ENCODE measurements around the gene LGR6. TPM values are rescaled to one million over a fixed set of nuclear protein-coding genes. Genes with fewer than 3 reads are reported as not detected.

Gene LGR6
- total RNA-seq, 1 donor from 2014 or later, result 3.1 TPM

GRCh38 chr1:202292773-202293172 is 99.2 kb downstream of the LGR6 start:
- no peak overlapping the region for H3K4me3 Mint-ChIP-seq
- peaks cover 35% of the 10 kb centered on the region for H3K27me3 Mint-ChIP-seq (ENCODE audit: low read depth)
- DNase-seq (ENCODE audit: low spot score in 2 of 2, unreplicated experiment in 2 of 2), result no peak
- peaks cover 9% of the 10 kb centered on the region for H3K4me1 Mint-ChIP-seq
- no peak for TF ChIP-seq CTCF (IDR thresholded peaks at IDR 0.05; ENCODE audit: unreplicated experiment)
- no peak overlapping the region for H3K27ac Mint-ChIP-seq
- H3K9me3 Mint-ChIP-seq, result no peaks in the 10 kb centered on the region
- H3K36me3 Mint-ChIP-seq, result no peaks in the 10 kb centered on the region

DNA sequence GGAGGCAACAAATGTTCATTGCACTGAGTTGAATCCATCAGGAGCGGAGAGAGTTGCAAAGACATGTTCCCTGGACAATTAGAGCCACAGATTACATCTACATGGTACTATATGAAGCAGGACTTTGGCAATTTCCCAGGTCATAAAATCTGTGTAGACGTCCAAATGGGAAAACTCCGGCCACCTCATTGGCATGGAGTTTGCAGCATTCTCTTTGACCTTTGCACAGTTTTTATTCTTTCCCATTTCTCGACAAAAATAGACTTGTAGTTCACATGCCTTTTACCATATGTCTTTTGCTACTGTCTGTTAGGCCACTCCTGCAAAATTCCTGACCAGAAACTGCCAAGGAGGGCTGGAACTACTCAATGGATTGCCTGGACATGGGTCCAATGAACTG is 100.0 kb downstream of the LGR6 start:
- Mint-ChIP-seq H3K27ac (no peak overlapping the region), H3K27me3 (ENCODE audit: low read depth) (peaks cover 33% of the 10 kb centered on the region), H3K4me1 (peaks cover 9% of the 10 kb centered on the region), H3K9me3 (no peaks in the 10 kb centered on the region), H3K36me3 (no peaks in the 10 kb centered on the region), H3K4me3 (no peak overlapping the region)
- TF ChIP-seq CTCF (IDR thresholded peaks at IDR 0.05; ENCODE audit: unreplicated experiment), result no peak
- DNase-seq (ENCODE audit: low spot score in 2 of 2, unreplicated experiment in 2 of 2), result no peak

DNA sequence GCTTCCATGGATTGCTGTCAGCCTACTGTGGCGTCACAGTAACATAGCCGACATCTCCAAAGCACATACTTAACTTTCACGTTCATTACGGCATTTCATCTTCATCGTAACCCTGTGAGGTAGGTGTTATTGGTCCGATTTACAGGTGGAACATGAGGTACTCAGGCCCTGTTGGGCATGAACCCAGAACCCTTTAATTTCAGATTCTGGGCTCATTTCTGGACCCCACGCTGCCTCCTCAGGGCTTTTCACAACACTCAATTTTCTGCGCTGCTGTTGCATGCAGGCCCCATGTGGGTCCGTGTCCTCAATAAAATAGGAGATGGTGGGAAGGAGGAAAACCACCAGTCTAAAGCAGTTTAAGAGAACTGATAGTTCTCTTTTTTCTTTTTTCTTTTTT is 108.6 kb downstream of the LGR6 start:
- H3K36me3 Mint-ChIP-seq, result no peaks in the 10 kb centered on the region
- H3K4me1 Mint-ChIP-seq, result no peaks in the 10 kb centered on the region
- TF ChIP-seq CTCF (IDR thresholded peaks at IDR 0.05; ENCODE audit: unreplicated experiment), result no peak
- no peaks in the 10 kb centered on the region for H3K9me3 Mint-ChIP-seq
- peaks cover 26% of the 10 kb centered on the region for H3K27me3 Mint-ChIP-seq (ENCODE audit: low read depth)
- no peak overlapping the region for H3K4me3 Mint-ChIP-seq
- no peak for DNase-seq (ENCODE audit: low spot score in 2 of 2, unreplicated experiment in 2 of 2)
- no peak overlapping the region for H3K27ac Mint-ChIP-seq

DNA sequence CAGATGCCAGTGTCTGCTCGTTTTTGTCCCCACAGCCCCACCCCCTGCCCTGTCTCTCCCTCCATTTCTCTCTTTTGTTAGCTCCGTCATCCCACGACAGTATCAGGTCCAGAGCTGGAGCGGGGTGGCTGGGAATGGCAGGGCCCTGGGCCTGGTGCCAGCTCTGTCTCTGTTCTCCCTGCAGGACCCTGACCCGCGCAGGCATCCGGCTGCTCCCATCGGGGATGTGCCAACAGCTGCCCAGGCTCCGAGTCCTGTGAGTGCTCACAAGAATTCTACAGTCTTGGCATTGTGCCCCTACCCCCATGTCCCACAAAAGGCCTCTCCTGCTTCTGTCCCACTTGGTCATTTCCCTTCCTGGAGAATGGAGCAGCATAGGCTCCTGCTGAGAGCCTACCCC is 110.8 kb downstream of the LGR6 start:
- H3K4me1 Mint-ChIP-seq, result no peaks in the 10 kb centered on the region
- no peak overlapping the region for H3K27ac Mint-ChIP-seq
- DNase-seq (ENCODE audit: low spot score in 2 of 2, unreplicated experiment in 2 of 2), result no peak
- peaks cover 16% of the 10 kb centered on the region for H3K27me3 Mint-ChIP-seq (ENCODE audit: low read depth)
- no peak overlapping the region for H3K4me3 Mint-ChIP-seq
- H3K9me3 Mint-ChIP-seq, result no peaks in the 10 kb centered on the region
- TF ChIP-seq CTCF (IDR thresholded peaks at IDR 0.05; ENCODE audit: unreplicated experiment), result no peak
- no peaks in the 10 kb centered on the region for H3K36me3 Mint-ChIP-seq

GRCh38 chr1:202305168-202305567 is 111.6 kb downstream of the LGR6 start:
- Mint-ChIP-seq H3K36me3 (no peaks in the 10 kb centered on the region), H3K27me3 (ENCODE audit: low read depth) (peaks cover 17% of the 10 kb centered on the region), H3K4me1 (no peaks in the 10 kb centered on the region), H3K27ac (no peak overlapping the region), H3K9me3 (no peaks in the 10 kb centered on the region), H3K4me3 (no peak overlapping the region)
- TF ChIP-seq CTCF (IDR thresholded peaks at IDR 0.05; ENCODE audit: unreplicated experiment), result no peak
- no peak for DNase-seq (ENCODE audit: low spot score in 2 of 2, unreplicated experiment in 2 of 2)

Data from mesothelial cell of epicardium (in vitro differentiated cells).